ENCODE measurements around the gene CACFD1.
A peak's percentile ranks its signal among the peaks of the same experiment; 100 is the strongest.
"Not testable (repeated sequence)": the region's sequence is repeated elsewhere in the genome, so short reads cannot be mapped to it uniquely, and the experiment has no call there.

Gene CACFD1

GRCh38 chr9:133440874-133441273 is 18.9 kb upstream of the CACFD1 start:
- no peak for DNase-seq (ENCODE audit: low spot score)

- DNase-seq (ENCODE audit: low spot score): no peak
Measured at GRCh38 chr9:133441571-133441970, 18.2 kb upstream of the CACFD1 start.

- DNase-seq (ENCODE audit: low spot score): no peak
Measured at GRCh38 chr9:133443248-133443647, 16.5 kb upstream of the CACFD1 start.

- no peak for DNase-seq (ENCODE audit: low spot score)
Measured at GRCh38 chr9:133443982-133444381, 15.8 kb upstream of the CACFD1 start.

- DNase-seq (ENCODE audit: low spot score): no peak
Measured at GRCh38 chr9:133445293-133445969, 14.3 kb upstream of the CACFD1 start.

- no peak for DNase-seq (ENCODE audit: low spot score)
Measured at GRCh38 chr9:133448487-133448972, 11.2 kb upstream of the CACFD1 start.

GRCh38 chr9:133449760-133450159 is 10.0 kb upstream of the CACFD1 start:
- DNase-seq (ENCODE audit: low spot score): no peak

GRCh38 chr9:133451865-133452264 is 7.9 kb upstream of the CACFD1 start:
- not testable (repeated sequence) for DNase-seq (ENCODE audit: low spot score)

GRCh38 chr9:133452562-133452961 is 7.2 kb upstream of the CACFD1 start:
- no peak for DNase-seq (ENCODE audit: low spot score)

- DNase-seq (ENCODE audit: low spot score): no peak
Measured at GRCh38 chr9:133453651-133454050, 6.1 kb upstream of the CACFD1 start.

- DNase-seq (ENCODE audit: low spot score): no peak
Measured at GRCh38 chr9:133454325-133454724, 5.5 kb upstream of the CACFD1 start.

GRCh38 chr9:133454943-133455673 is 4.7 kb upstream of the CACFD1 start:
- DNase-seq (ENCODE audit: low spot score): no peak

- no peak for DNase-seq (ENCODE audit: low spot score)
Measured at GRCh38 chr9:133455936-133456335, 3.8 kb upstream of the CACFD1 start.

GRCh38 chr9:133456409-133456808 is 3.4 kb upstream of the CACFD1 start:
- DNase-seq (ENCODE audit: low spot score): no peak

- no peak for DNase-seq (ENCODE audit: low spot score)
Measured at GRCh38 chr9:133457233-133457632, 2.5 kb upstream of the CACFD1 start.

GRCh38 chr9:133457748-133458147 is 2.0 kb upstream of the CACFD1 start:
- no peak for DNase-seq (ENCODE audit: low spot score)

GRCh38 chr9:133458643-133459312 is 1.0 kb upstream of the CACFD1 start:
- no peak for DNase-seq (ENCODE audit: low spot score)

- peak; percentile 47 for DNase-seq (ENCODE audit: low spot score)
Measured at GRCh38 chr9:133460405-133461175, 812 bp downstream of the CACFD1 start.

GRCh38 chr9:133461975-133462374 is 2.2 kb downstream of the CACFD1 start:
- DNase-seq (ENCODE audit: low spot score): no peak

- DNase-seq (ENCODE audit: low spot score): no peak
Measured at GRCh38 chr9:133463234-133463863, 3.6 kb downstream of the CACFD1 start.

- no peak for DNase-seq (ENCODE audit: low spot score)
Measured at GRCh38 chr9:133463864-133464615, 4.3 kb downstream of the CACFD1 start.

Measured in CD4-positive, alpha-beta T cell treated with Interleukin-2 at 100 ng/mL for 4 hours (primary cell).